HG03139 (cell line): ENCODE data around the gene AGAP5.
"Not testable (repeated sequence)": the region's sequence is repeated elsewhere in the genome, so short reads cannot be mapped to it uniquely, and the experiment has no call there.

ENCODE experiments used
- ATAC-seq: cut with Tn5 transposase; IDR thresholded peaks from one replicate; pipeline ENCODE4 v1.9.1; 2021; ENCODE audit not compliant: unreplicated experiment

AGAP5 gene

DNA sequence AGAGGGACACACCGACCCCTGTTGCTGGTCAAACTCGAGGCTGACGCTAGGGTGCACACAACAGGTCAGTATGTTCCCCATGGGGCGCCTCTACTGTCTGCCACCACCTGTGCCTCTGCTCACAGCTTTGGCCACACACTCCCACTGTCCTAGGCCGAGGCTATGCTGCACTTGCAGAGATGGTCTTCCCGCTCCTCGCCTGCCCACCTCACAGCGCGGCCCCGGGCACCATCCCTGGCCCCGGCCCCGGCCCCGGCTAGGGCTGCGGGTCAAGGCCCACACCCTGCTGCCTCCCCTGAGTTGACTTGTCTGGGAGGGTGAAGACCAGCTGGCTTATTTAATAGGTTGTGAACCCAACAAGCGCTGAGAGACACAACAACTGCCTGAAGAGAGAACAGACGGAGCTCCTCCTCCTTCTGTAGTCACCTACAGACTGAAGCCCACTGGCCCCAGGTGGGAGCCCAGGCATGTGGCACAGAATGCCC is at the start of gene AGAP5:
TSS of gene AGAP5 (minus strand) at position 435 of the 485 bp plus-strand sequence. CDS start at position 81, 354 bp downstream.
- not testable (repeated sequence) for ATAC-seq

DNA sequence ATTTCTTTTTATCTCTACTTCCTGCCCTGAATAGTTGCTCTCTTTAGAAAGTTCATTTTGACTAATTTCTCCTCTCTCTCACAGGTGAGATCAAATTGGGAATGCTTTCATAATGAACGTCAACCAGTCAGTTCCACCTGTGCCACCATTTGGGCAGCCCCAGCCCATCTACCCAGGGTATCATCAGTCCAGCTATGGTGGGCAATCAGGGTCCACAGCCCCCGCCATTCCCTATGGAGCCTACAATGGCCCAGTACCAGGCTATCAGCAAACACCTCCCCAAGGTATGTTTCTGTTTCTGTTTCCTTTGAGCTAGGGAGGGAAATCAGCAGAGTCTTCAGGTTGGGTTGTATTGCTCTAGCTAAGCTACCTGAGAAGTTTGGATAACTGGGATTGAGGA is 48.8 kb upstream of the AGAP5 start:
- ATAC-seq, result no peak

DNA sequence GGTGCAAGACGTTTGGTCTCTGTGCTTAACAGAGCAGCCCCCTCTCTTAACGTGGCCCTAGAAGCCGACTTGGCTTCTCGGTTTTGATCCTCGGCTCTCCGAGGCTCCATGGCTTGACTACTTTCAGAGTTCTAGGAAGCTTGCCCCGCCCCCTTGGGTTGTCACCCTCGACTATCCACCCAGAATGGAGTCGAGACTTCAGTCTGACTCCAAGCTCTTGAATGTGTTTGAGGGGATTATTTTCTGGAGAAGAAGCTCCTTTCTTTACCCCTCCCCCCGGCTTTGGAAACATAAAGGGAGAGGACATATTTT is 46.7 kb upstream of the AGAP5 start:
- ATAC-seq, result peak; percentile 18

DNA sequence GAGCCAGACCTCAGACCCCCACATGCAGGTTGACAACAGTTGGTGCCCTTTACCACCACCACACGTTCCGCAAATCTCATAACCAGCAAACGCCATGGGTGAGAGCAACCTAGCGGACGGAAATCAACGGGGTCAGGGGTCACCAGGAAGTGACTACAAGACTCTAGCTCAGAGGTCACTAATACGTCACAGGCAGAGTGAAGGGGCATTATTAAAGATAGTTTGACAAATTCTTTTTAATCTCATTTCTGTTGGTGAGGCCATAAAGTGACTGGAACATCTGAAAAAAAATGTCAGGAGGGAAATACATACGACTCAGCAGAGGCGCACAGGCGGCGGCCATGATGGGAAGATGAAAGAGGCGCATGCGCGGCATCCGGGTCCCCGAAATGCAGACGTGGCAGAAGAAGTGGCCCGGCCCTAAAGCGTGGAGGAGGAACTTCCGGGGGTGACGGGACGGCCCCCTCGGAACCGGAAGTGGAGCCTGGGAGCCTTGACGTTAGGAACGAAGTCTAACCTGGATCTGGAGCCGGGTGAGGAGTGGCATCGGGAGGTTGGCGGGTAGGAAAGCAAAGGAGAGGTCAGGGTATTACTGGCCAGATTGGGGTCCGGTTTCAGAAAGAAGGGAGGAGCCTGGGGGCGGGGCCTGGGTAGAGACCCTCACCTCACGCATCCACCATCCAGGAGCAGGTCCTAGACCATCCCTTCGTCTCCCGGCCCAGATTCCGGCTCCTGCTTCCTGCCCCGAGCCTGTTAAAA is 46.2 kb upstream of the AGAP5 start, which contains the start of gene SEC24C:
TSS of gene SEC24C (plus strand) at position 468 of the 759 bp plus-strand sequence. CDS start 2,461 bp downstream, outside the sequence.
- peak; percentile 78 for ATAC-seq

DNA sequence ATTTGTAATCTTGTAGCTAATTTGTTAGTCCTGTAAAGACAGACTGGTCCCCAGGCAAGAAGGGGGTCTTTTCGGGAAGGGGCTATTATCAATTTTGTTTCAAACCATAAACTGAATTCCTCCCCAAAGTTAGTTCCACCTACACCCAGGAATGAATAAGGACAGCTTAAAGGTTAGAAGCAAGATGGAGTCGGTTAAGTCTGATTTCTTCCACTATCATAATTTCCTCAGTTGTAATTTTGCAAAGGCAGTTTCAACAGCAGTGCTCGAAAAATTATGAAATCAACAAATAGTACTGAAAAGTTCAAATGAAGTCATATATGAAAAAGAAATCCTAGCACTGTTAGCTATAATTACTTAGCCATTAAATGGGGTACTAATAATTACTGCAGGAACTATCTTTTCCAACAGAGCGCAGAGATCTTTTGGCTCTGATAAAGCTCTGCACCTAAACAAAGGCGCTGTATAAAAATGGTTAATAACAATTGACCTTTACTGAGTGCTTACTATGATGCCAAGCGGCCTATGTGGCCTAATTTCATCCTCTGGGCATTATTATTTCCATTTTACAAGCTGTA is 45.5 kb upstream of the AGAP5 start:
- no peak for ATAC-seq

DNA sequence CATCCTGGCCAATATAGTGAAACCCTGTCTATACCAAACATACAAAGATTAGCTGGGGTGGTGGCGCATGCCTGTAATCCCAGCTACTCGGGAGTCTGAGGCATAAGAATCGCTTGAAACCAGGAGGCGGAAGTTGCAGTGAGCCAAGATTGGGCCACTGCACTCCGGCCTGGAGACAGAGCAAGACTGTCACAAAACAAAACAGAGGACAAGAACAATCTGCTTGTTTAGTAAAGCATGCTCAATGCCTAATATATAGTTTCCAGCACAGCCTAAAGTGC is 44.5 kb upstream of the AGAP5 start:
- no peak for ATAC-seq

DNA sequence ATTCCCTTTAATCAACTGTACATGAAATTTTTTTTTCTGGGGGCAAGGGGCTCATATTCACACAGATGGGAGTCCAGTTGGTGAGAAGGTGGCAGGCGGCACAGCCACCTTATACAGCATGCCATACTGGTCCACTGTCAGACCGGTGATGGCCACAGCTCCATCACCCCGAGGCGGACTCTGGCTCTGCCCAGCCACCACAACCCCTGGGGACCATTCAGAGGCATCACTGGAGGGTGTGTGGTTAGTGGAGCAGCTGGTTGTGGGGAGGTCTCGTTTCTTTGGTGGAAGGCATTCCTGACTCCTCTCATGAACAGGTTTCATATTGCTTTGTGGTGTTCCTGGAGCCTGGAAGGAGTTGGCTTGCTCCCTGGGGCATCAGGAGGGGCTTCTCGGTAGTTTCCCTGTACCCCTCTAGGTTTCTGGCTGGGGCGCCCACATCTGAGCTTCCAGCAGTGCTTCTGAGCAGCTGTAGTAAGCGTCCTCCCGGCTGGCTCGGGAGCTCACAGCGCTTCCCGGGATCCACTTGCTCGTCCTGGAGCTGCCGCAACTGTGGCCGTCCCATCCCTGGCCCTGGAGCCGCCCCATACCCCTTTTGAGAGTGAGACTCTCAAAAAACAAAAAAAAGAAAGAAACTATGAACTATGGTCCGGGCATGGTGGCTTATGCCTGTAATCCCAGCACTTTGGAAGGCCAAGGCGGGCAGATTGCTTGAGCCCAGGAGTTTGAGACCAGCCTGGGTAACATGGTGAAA is 42.8 kb upstream of the AGAP5 start:
- ATAC-seq, result not testable (repeated sequence)

DNA sequence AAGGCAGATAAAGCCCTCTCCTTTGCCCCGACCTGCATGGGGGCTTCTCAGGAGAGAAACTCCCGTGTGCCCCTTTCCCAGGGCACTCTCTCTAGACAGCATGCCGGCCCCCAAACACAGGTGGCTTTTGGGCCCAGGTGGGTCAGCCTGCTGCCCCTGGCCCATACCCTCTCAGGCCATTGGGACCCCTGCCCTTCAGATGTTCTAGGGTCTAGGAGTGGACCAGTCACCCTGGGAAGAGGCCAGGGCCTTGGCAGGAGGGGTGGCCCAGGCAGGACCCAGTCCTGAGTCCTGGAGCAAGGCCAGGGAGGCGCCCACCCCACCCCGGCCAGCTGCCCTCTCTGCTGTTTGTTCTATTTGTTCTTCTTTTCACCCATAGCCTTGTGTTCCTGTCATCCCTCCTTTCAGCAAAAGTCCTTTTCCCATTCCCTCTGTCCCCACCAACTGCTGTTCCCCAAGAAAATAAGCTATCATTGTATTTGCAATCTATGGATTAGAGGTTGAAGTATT is 36.9 kb upstream of the AGAP5 start:
- no peak for ATAC-seq

DNA sequence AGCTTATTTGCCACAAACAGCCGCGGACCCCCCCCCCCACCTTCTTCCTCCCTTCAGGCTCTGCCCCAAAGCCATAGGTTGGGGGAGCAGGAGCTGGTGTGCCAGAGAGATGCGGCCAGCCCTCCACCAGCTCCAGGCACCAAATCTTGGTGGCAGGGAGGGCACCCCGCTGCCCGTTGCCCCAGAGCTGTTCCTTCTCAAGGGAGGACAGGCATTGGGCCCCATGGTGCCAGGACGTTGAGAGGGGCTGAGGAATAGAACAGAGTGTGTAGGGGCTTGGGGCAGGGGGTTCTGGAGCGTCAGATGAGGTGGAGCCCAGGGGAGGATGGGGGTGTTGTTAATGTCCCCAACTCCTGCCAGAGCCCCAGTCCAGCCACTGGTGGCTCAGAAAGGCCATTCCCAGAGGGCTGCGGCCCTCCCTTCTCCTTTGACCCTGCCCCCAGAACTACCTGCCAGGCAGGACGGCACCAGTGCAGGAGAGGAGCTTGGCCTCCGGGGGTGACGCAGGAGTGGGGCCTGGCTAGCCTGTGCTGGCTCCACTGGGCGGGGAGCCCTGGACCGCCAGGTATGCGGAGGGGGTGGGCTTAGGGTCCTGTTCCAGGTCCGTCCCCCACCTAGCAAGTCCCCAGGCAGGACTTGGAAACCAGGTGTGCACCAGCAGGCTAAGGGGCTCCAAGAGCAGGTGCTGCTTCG is 36.3 kb upstream of the AGAP5 start:
- no peak for ATAC-seq

DNA sequence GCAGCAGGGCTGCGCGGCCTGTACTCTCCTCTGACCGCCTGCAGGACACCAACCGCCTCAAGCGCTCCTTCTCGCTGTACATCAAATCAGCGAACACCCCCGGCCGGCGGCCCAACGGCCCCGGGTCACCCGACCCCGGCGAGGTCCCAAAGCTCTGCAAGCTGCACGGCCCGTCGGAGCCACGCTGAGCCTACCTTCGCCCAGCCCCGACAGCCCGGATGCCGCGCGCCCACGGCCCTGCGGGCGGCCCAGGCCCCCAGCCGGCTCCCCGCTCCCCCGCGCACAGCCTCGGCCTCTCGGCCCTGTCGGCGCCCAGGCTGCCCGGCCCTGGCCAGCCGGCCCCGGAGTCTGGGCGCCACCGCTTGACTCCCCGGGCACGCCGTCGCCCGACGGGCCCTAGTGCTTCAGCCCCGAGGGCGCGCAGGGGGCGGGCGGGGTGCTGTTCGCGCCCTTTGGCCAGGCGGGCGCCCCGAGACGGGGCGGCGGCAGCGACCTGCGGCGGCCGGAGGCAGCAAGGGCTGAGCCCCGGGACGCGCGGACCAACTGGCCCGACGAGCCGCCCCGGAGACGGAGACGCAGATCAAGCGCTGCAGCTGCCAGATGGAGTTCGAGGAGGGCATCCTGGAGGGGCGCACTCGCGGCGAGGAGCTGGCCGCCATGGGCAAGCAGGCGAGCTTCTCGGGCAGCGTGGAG is 35.2 kb upstream of the AGAP5 start:
- no peak for ATAC-seq

DNA sequence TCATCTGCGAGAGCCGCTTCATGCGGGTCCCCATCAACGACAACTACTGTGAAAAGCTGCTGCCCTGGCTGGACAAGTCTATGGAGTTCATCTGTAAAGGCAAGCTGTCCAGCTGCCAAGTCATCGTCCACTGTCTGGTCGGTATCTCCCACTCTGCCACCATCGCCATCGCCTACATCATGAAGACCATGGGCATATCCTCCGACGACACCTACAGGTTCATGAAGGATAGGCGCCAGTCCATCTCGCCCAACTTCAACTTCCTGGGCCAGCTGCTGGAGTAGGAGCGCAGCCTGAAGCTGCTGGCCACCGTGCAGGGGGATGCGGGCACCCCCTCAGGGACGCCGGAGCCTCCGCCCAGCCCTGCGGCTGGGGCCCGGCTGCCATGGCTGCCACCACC is 34.5 kb upstream of the AGAP5 start:
- no peak for ATAC-seq

DNA sequence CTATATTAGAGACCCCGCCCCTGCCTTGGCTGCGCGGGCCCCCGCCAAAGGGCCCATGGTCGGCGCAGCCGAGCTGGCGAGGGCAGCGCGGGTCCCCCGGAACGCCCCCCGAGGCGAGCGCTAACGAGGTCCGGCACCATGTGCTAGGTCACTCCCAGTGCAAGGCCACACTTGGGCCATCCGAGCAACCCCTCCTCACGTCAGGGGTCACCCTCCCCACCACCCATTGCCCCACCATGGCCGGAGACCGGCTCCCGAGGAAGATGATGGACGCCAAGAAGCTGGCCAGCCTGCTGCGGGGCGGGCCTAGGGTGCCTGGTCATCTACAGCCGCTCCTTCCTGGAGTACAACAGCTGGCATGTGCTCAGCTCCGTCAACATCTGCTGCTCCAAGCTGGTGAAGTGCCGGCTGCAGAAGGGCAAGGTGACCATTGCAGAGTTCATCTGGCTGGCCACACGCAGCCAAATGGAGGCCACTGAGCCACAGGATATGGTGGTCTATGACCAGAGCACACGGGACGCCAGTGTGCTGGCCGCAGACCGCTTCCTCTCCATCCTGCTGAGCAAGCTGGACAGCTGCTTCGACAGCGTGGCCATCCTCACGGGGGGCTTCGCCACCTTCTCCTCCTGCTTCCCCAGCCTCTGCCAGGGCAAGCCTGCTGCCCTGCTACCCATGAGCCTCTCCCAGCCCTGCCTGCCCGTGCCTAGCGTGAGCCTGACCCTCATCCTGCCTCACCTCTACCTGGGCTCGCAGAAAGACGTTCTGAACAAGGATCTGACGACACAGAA is 33.9 kb upstream of the AGAP5 start:
- ATAC-seq, result no peak

DNA sequence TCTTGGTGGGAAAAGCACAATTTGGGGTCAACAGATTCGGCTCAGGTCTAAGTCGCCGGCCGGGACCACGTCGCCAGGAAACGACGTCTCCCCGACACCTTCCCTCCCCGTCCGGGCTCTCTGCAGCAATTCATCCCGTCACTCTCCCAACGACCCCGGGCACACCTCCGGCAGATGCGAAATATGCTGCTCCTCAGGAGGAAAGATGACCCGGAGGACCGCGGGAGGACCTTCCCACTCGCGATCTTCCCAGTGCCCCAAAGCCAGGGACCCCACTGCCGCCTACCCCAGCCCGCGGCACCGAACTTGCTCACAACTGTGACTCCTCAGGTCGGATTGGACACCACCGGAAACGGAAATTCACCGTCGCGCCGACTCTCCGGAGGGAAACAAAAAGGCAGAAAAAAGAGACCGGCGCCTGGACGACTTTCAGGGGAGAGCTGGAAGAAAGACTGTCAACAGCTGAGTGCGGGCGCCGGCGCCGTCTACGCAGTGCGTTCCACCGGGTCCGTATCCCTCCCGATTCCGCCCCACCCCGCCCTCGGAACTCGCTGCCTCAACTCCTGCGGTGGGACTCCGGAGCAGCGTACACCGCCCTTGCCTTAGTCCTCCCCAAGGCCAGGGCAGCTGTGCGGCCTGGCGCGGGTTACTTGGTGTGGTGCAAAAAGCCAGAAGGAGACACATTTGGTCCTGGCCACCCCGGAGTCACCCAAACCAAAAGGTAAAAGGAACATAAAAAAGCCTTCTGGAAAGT is 32.4 kb upstream of the AGAP5 start:
- ATAC-seq, result peak; percentile 83

DNA sequence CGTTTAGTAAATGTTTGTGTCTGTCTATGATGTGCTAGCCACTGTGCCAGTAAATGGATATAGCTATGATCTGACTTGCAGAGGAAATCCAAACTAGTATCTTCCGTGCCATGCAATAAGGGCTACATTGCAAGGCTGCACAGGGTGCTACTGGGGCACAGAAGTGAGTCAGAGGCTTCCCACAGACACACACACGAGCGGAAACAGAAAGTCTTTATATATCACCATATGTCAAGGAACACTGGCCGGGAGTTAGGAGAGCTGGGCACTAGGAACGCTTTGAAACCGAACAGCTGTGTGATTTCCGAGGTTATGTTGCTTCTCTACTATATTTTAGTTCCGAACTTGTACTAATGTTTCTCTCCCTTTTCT is 31.9 kb upstream of the AGAP5 start:
- ATAC-seq, result not testable (repeated sequence)

DNA sequence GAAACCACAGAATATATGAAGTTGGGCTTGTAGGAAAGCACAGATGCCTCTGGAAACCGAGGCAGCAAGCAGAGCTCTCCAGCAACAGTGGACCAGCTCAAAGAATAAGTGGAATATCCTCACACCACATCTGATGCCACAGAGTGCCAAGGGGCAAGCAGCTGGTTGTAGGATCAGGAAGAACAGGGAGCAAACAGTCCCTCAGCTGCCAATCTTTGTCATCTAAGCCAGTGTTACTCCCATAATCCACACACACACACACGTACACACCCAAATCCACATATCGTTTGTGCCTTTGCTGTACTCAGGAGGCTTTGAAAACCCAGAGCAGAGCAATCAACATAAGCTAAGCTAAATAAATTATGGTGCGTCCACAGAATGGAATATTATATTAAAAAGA is 25.6 kb upstream of the AGAP5 start:
- no peak for ATAC-seq

DNA sequence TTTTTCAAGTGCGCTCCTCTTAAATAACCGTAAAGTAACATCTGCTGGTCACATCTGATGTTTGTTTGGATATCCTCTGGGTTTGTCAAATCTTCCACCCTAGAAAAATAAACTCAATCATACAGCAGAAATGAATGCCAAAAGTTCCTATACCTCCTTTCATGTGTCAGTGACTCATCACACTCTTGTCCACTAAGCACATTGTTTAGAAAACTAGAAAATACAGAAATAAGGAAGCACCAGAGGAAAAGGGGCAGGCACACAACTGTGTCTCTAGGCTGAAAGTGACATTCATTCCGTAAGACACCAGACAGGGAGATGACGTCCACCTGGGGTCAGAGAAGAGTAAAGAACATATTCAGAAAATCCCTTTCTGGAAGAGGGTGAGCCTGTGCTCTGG is 22.7 kb upstream of the AGAP5 start:
- not testable (repeated sequence) for ATAC-seq

DNA sequence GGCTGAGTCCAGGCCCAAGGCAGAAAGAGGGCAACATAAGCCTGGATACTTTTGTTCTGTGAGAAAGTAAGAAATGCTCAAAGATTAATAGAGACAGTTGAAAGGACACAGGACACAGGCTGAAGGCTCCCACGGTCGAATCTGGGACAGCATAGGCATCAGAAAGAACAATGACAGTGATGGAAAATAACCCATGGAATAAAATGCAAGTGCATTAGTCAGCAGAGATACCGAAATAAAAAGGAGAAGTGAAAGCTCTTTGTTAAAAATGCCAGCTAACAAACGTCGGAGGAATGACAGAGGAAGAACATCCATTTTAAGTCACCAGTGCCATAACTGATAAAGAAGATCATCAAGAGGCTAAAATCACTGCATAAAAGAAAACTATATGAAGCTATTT is 19.6 kb upstream of the AGAP5 start:
- ATAC-seq, result no peak

DNA sequence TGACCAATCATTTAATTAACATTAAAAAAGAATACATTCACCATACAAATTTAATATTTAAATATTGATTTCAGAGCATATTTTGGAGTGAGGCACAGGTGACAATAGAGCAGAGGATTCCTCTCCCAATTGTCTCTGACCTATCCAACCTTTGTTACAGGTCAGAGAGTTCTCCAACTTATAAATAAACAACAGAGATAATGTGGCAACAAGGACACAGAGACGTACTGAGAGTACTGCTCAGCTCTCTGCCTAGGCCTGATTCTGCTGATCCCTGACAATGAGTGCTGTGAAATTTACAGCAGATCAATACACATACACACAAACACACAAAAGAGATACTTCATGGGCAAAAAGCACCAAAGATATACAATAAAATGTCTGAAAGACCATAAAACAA is 18.3 kb upstream of the AGAP5 start:
- ATAC-seq, result no peak
